ENCODE measurements around the gene FGF12.

The FGF12 gene

DNA sequence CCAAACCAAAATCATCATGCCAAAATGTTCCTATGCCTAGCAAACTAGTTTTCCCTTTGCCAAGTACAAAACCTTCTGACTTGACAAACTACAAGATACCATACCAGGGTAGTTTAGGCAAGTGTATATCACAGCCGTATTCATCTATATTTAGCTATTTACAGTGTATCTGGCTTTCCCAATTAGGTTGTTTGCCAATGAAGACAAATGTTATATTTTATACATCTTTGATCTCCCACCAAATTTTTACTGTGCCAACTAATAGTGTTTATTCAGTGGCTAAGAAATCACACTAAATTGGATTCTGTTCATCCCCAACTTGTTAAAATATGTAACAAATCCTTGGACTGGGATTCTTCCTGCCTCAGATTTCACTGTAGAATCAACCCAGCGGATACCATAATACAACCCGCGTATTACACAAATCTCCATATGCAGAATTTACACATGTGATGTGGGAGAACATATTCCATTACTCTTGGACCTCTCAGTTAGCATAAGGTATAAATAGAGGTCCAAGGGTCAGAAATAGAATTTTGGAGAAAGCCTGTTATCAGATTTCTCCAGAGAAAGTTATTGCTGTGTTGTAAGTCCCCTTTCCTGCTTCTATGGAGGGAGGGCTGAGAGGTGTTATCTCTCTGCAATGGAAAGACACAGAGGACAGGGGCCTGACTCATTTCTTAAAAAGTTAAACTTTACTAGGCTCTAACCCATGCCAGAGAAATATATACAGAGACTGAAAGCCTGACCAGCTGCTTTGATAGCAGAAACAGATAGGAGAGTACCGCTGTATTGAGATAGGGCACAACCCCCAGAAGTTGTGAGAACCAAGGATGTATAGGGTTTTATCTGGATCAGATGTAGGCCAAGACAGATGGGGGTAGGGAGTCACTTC lies 467.0 kb downstream of the FGF12 start:
- DNase-seq (ENCODE audit: low read depth): no peak

DNA sequence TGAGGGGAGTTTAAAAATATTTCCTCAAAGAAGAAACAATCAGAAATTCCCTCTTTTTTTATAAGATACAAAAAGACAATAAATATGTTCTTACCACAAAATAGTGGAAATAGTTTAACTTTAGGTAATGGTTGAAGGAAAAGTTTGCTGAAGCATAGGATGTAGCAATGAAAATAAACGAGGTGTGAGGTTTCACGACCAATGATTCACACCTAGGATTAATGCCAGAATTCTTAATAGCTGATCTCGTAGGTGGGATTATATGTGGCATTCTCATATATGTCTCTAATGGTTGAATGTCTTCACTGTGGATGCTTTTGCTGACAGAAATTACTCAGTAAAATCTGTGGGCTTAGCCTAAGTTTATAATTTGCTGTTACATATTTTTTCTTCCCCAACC lies 467.7 kb downstream of the FGF12 start:
- DNase-seq (ENCODE audit: low read depth): no peak

GRCh38 chr3:192258721-192259120 lies 468.6 kb downstream of the FGF12 start:
- no peak for DNase-seq (ENCODE audit: low read depth)

DNA sequence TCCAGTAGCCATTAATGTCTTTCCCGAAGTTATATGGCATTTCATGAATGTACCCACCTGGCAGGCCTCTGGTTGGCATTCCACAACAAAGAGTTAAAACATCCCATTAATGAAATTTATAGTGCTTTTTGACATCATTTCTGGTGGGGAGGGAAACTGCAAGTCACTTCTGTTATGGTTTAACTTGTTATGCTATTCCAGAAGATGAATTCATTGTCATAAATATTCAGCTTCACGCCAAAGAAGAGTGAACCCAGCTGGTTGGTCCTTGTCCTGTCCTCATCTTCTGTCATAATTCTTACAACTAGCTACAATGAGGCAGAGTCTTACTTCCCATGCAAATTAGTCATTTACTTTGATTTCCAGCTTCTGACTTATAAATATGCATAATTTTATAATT lies 471.5 kb downstream of the FGF12 start:
- DNase-seq (ENCODE audit: low read depth): no peak

DNA sequence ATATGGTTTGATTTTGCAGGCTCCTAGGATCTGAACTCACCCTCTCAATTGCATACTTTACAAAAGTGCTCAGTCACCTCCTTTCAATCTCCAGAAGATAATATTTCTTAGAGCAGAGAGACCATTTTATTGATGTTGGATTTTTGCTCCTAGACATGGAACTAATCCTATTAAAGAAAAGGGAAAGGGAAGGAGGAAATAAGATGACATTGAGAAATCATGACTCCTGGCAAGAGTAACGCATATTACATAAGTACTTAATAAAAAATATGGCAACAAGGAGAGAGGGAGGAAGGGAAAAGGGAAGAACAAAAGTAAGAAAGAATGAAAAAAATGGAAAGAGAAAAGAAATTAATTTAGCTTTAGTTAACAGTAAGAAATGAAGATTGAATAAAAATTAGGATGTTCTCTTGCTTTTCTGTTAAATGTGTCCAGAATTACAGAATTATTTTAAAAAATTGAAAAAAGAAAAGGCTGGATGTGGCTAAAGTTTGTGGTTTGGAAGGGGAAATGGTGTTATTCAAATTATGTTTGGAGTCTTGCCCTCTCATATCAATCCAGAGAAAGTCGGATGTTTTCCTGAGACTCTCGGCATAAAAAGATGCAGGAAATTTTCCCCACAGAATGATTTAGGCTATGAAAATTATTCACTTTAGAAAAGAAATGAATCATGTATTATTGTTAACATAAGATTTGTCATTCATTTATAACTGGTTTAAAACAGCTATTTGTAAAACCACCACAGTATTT lies 474.0 kb downstream of the FGF12 start:
- DNase-seq (ENCODE audit: low read depth): no peak

DNA sequence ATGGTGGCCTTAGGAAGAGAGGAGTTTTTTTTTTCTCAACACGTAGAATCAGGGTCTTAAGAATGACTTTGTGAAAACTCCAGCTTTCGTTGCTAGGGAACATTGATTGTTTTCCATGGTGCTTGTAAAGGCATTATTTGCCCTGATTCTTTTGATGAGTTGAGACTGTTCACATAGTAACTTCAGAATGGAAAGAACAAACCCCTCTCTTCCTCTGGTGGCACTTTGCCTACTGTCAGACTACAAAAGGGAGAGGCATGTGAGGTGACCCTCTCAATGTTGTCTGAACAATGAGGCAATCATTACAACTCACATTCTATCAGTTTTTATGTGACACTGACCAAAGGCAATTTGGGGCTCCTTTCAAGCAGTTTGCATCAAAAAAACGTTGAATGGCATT lies 477.8 kb downstream of the FGF12 start:
- no peak for DNase-seq (ENCODE audit: low read depth)

- DNase-seq (ENCODE audit: low read depth): no peak
Measured at GRCh38 chr3:192246847-192247559, 480.3 kb downstream of the FGF12 start.

GRCh38 chr3:192244591-192244990 lies 482.8 kb downstream of the FGF12 start:
- no peak for DNase-seq (ENCODE audit: low read depth)

DNA sequence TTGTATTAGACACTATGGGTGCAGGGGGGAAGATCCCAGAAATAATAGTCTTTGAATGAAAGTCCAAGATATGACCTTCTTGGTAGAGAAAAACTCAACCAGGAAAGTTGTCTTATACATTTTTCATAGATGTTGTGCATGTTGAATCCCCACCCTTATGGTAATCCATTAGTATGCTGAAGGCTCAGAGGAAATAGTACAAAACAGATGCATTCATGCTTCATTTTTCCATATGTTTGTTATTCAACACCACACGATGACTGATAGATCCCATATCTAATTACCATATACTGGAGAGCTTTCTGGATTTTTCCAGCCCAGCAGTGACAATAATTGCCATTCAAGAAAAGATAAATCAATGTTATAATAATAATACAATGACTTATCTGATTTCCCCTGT lies 487.4 kb downstream of the FGF12 start:
- no peak for DNase-seq (ENCODE audit: low read depth)

- no peak for DNase-seq (ENCODE audit: low read depth)
Measured at GRCh38 chr3:192237992-192238608, 489.2 kb downstream of the FGF12 start.

- no peak for DNase-seq (ENCODE audit: low read depth)
Measured at GRCh38 chr3:192229866-192230265, 497.5 kb downstream of the FGF12 start.

GRCh38 chr3:192224634-192225155 lies 502.6 kb downstream of the FGF12 start:
- no peak for DNase-seq (ENCODE audit: low read depth)

- no peak for DNase-seq (ENCODE audit: low read depth)
Measured at GRCh38 chr3:192223815-192224214, 503.5 kb downstream of the FGF12 start.

GRCh38 chr3:192220915-192221314 lies 506.4 kb downstream of the FGF12 start:
- DNase-seq (ENCODE audit: low read depth): no peak

- no peak for DNase-seq (ENCODE audit: low read depth)
Measured at GRCh38 chr3:192219926-192220325, 507.4 kb downstream of the FGF12 start.

DNA sequence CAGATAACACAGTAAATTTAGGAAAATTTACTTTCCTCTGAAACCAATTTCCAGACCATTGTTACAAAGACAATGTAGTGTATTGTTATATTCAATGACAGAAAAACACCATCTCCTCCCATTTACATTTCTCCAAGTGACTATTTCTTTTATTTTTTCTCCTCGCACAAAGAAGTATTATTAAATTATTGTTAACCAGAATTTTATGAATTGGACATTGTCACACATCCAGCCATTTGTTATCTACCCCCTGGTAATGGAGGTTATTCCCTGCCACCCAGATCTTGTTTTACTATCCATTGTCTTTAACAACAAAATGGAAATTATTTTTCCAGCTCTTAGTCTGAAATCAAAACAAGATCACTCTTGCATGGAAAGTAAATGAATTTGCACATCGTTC lies 511.3 kb downstream of the FGF12 start:
- no peak for DNase-seq (ENCODE audit: low read depth)

- no peak for DNase-seq (ENCODE audit: low read depth)
Measured at GRCh38 chr3:192212979-192213378, 514.4 kb downstream of the FGF12 start.

DNA sequence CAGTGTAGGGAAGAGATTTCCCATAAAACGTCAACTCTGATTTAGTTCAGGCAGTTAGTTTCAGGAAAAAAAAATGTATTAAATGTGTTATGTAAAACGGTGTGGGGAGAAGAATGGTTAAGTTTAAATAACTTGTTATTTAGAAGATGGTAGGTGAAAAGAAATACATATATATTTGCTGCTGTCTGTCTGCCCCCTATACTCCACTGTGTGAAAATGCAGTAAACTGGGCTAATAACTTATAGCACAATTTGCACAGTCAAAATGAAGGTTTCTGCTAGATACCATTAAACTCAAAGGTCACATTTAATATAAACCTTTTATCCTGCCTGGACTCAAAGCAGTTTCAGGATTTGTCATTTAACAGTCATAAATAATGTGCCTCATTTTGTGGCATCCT lies 515.0 kb downstream of the FGF12 start:
- no peak for DNase-seq (ENCODE audit: low read depth)

DNA sequence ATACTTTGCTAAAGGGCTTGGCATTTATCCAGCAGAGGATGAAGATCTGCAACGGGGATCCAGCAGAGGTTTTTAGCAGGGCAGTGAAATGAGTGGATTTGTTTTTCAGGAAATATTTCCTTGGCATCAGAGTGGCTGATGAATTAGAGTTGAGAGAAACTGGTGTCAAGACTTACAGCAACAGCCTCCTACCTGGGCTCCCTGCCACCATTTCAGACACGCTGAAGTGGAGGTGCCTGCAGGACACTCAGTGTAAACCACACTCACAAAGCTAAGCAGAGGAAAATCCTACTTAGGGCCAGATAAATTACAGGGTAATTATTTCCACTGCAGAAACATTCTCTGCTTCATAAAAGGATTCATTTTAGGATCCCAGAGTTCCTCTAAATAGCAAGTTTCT lies 519.7 kb downstream of the FGF12 start:
- DNase-seq (ENCODE audit: low read depth): no peak

DNA sequence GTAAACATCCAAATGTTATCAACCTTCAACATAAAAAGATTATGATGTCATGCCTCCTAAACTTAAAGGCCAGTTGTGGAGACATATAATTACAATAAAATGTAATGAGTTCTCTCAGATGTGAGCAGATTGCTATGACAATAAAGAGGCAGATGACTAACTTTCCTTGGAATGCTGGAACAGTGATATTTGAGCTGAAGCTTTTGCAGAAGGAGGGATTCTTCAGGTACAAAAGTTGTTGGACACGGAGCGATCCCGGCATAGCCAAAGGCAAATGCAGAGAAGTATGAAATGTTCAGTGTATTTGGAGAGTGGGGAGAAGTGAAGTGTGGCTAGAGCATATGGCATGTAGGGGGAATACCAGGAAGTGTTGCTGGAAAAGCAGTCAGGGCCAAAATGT lies 520.1 kb downstream of the FGF12 start:
- no peak for DNase-seq (ENCODE audit: low read depth)

- no peak for DNase-seq (ENCODE audit: low read depth)
Measured at GRCh38 chr3:192194085-192194484, 533.3 kb downstream of the FGF12 start.

GRCh38 chr3:192188218-192188835 lies 539.0 kb downstream of the FGF12 start:
- DNase-seq (ENCODE audit: low read depth): peak; percentile 2
